Body of pancreas (tissue), 4 donors: ENCODE results near the gene SEMA3F. TPM values are rescaled to one million over a fixed set of nuclear protein-coding genes. Genes with fewer than 3 reads are reported as not detected.

Experiments
- ATAC-seq: fragments of 150-250 bp; one replicate; pipeline ENCODE4 v1.9.1; 2016
- DNase-seq, 4 donors: peaks; one replicate each; pipeline ENCODE4 v3.0.0-alpha.2; 2019
- H3K27ac ChIP-seq, 4 donors: fragments of 200-600 bp; sonication (generic); 1 replicate in 3 of 4; 2 replicates in 1 of 4; pipeline versions ENCODE4 v1.5.1 to v1.6.1; 2016 to 2019; ENCODE audit warnings: mild to moderate bottlenecking in 1 of 4, mixed read lengths in 1 of 4, moderate library complexity in 1 of 4
- H3K27me3 ChIP-seq, 2 donors: fragments of 200-600 bp; sonication (generic); one replicate each; pipeline ENCODE4 v1.6.0; 2016; ENCODE audit warnings: mild to moderate bottlenecking in 1 of 2
- H3K36me3 ChIP-seq, 2 donors: fragments of 200-600 bp; sonication (generic); replicated peaks in 1 of 2; 2 replicates each; pipeline ENCODE4 v1.5.1; 2016; ENCODE audit warnings: low read depth in 2 of 2; ENCODE audit not compliant: insufficient read depth in 1 of 2
- H3K4me1 ChIP-seq: fragments of 200-600 bp; sonication (generic); one replicate; pipeline ENCODE4 v1.6.0; 2016
- H3K4me3 ChIP-seq, 2 donors: fragments of 200-600 bp; sonication (generic); 1 replicate in 1 of 2; 2 replicates in 1 of 2; pipeline ENCODE4 v1.5.1; 2016 to 2019
- H3K9me3 ChIP-seq, 3 donors: fragments of 200-600 bp; sonication (generic); 1 replicate in 2 of 3; 2 replicates in 1 of 3; pipeline ENCODE4 v1.5.1; 2016
- CTCF ChIP-seq, 7 experiments: fragments of 450-650 bp in 4 of 7; fragments of 200-600 bp in 3 of 7; sonication (generic) in 3 of 7; IDR thresholded peaks; one replicate each; pipeline ENCODE4 v1.5.1; 2016 to 2019; ENCODE audit warnings: antibody characterized with exemption in 7 of 7
- POLR2A ChIP-seq, 3 donors: fragments of 450-650 bp; IDR thresholded peaks; one replicate each; pipeline ENCODE4 v1.6.1; 2016; ENCODE audit warnings: antibody characterized with exemption in 3 of 3, mild to moderate bottlenecking in 2 of 3
- WGBS, 2 donors: methylation state at CpG; one replicate each; pipeline ENCODE4 v1.1.5; 2017; 5-methylcytosine and 5-hydroxymethylcytosine counted together
- intact Hi-C: fragments of 100-400 bp; cut with DNase I; formaldehyde crosslinking; loops from one replicate; pipeline ENCODE4 v1.15.1; 2023
- total RNA-seq, 2 donors: library from RNA; depleted of rRNA; stranded (reverse); fragments of >200 nt; gene quantifications; one replicate each; pipeline ENCODE4 v1.1.0, GENCODE V29; 2016

The SEMA3F gene
- total RNA-seq, 2 donors from 2014 or later = 5.2 to 25.4 TPM

- Histone ChIP-seq H3K9me3 (no peaks in the 10 kb centered on the region), H3K4me3 (no peak overlapping the region), H3K36me3 (peaks cover 0 to 17% of the 10 kb centered on the region in 2 donors), H3K4me1 (peaks cover 24% of the 10 kb centered on the region), H3K27ac (peak overlapping the region in 2 of 4 donors; percentile 20 to 43), H3K27me3 (no peaks in the 10 kb centered on the region)
- TF ChIP-seq POLR2A (IDR thresholded peaks at IDR 0.05) (no peak), CTCF (IDR thresholded peaks at IDR 0.05) (peak in 4 of 7 experiments; percentile 31 to 46 (median 36))
- ATAC-seq (peak; percentile 30), DNase-seq (peak in 3 of 4 donors; percentile 54 to 59 (median 59))
- intact Hi-C loops = no loop called here
- 41 to 55% methylated on average over 3 to 12 of the region's 12 CpGs for WGBS, 2 donors
These were observed 66.5 kb downstream of the SEMA3F start for GRCh38 chr3:50221411-50222168.

- Histone ChIP-seq H3K4me3 (no peak overlapping the region), H3K36me3 (peaks cover 0 to 15% of the 10 kb centered on the region in 2 donors), H3K27ac (peak overlapping the region in 2 of 4 donors; percentile 20 to 43), H3K27me3 (no peaks in the 10 kb centered on the region), H3K9me3 (no peaks in the 10 kb centered on the region), H3K4me1 (peaks cover 29% of the 10 kb centered on the region)
- intact Hi-C loops = no loop called here
- no peak for TF ChIP-seq CTCF (IDR thresholded peaks at IDR 0.05)
- TF ChIP-seq POLR2A (IDR thresholded peaks at IDR 0.05) = no peak
- DNase-seq (no peak), ATAC-seq (no peak)
- WGBS, 2 donors = 56% methylated on average over 1 of the region's 1 CpG; no CpG with 5 or more reads in 1 of the 2 donors
These were observed 67.0 kb downstream of the SEMA3F start for GRCh38 chr3:50222169-50222528.

- DNase-seq (no peak), ATAC-seq (no peak)
- Histone ChIP-seq H3K9me3 (no peaks in the 10 kb centered on the region), H3K27me3 (no peaks in the 10 kb centered on the region), H3K27ac (no peak overlapping the region), H3K4me3 (no peak overlapping the region), H3K36me3 (peaks cover 0 to 1% of the 10 kb centered on the region in 2 donors), H3K4me1 (peaks cover 43% of the 10 kb centered on the region)
- TF ChIP-seq POLR2A (IDR thresholded peaks at IDR 0.05) (no peak), CTCF (IDR thresholded peaks at IDR 0.05) (no peak)
- WGBS, 2 donors = 56 to 57% methylated on average over 5 of the region's 5 CpGs
- intact Hi-C loops = loop anchor here (2.0 kb wide), 1 partner anchor 30 kb away; no protein-coding TSS in a partner anchor
These were observed 69.5 kb downstream of the SEMA3F start for GRCh38 chr3:50224639-50225038.

GRCh38 chr3:50226888-50227389 is 71.8 kb downstream of the SEMA3F start:
- H3K4me1 ChIP-seq = peaks cover 30% of the 10 kb centered on the region
- WGBS, 2 donors = 2 to 5% methylated on average over 15 to 37 of the region's 40 CpGs
- intact Hi-C loops = no loop called here
- DNase-seq = no peak
- H3K36me3 ChIP-seq = no peaks in the 10 kb centered on the region
- TF ChIP-seq POLR2A (IDR thresholded peaks at IDR 0.05) = no peak
- no peak for TF ChIP-seq CTCF (IDR thresholded peaks at IDR 0.05)
- no peaks in the 10 kb centered on the region for H3K9me3 ChIP-seq
- H3K27ac ChIP-seq = peak overlapping the region in 3 of 4 donors; percentile 74 to 91 (median 90)
- H3K27me3 ChIP-seq = no peaks in the 10 kb centered on the region
- peak; percentile 11 for ATAC-seq
- H3K4me3 ChIP-seq = no peak overlapping the region
